Spleen (tissue), 7 donors: Measurements from ENCODE around the gene PAPPA2.

Experiments used
- CTCF ChIP-seq, 11 experiments: fragments of 200-600 bp in 7 of 11; fragments of 450-650 bp in 4 of 11; sonication (generic) in 4 of 11; IDR thresholded peaks in 8 of 11; conservative IDR thresholded peaks in 3 of 11; 1 replicate in 7 of 11; 2 replicates in 4 of 11; pipeline versions ENCODE4 v1.4.0 to v1.8.0; 2016 to 2021; ENCODE audit warnings: antibody characterized with exemption in 11 of 11, inconsistent platforms in 4 of 11, mild to moderate bottlenecking in 1 of 11
- POLR2A ChIP-seq, 3 donors: fragments of 450-650 bp; IDR thresholded peaks; one replicate each; pipeline ENCODE4 v1.5.1; 2017; ENCODE audit warnings: antibody characterized with exemption in 3 of 3, mild to moderate bottlenecking in 1 of 3
- POLR2AphosphoS5 ChIP-seq, 3 donors: sonication (generic); formaldehyde crosslinking; IDR thresholded peaks; one replicate each; pipeline ENCODE4 v1.5.1; 2017; ENCODE audit warnings: antibody characterized with exemption in 3 of 3
- donor health status: DM: no; HTN: no; CAD: no; lungs with moderate emphysema.
- donor health status: DM: no; HTN: no; CAD: no.
- donor health status: DM: no; HTN: no; CAD: no.

DNA sequence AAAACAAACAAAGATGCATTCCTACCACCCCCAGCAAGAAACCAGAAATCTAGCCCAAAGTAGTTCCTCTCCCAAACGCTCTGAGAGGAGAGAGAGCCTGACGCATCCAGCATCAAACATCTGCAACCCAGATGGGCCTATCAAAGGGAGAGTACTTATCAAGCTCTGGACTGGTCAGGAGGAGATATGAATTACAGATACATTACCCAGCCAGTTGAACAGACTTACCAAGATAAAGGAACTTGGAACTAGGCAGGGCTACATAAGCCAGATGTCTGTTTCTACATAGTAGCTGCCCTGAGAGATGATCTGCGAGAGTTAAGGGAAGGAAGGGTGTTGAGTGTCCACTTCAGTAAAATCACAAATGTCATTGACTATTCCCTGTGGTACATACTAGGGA lies 138.4 kb downstream of the PAPPA2 start:
- TF ChIP-seq CTCF (IDR thresholded peaks at IDR 0.05 in 8 of 11, conservative IDR thresholded peaks at IDR 0.05 in 3 of 11) = no peak
- TF ChIP-seq POLR2AphosphoS5 (IDR thresholded peaks at IDR 0.05) = no peak
- TF ChIP-seq POLR2A (IDR thresholded peaks at IDR 0.05) = no peak
